GM19395 (cell line): ENCODE results near the gene SGCB.
"Not testable (repeated sequence)": the region's sequence is repeated elsewhere in the genome, so short reads cannot be mapped to it uniquely, and the experiment has no call there.

Source experiments
- ATAC-seq: cut with Tn5 transposase; IDR thresholded peaks from one replicate; pipeline ENCODE4 v1.9.1; 2021; ENCODE audit warnings: mild to moderate bottlenecking, moderate library complexity; ENCODE audit not compliant: unreplicated experiment

SGCB gene, protein sequence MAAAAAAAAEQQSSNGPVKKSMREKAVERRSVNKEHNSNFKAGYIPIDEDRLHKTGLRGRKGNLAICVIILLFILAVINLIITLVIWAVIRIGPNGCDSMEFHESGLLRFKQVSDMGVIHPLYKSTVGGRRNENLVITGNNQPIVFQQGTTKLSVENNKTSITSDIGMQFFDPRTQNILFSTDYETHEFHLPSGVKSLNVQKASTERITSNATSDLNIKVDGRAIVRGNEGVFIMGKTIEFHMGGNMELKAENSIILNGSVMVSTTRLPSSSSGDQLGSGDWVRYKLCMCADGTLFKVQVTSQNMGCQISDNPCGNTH

DNA sequence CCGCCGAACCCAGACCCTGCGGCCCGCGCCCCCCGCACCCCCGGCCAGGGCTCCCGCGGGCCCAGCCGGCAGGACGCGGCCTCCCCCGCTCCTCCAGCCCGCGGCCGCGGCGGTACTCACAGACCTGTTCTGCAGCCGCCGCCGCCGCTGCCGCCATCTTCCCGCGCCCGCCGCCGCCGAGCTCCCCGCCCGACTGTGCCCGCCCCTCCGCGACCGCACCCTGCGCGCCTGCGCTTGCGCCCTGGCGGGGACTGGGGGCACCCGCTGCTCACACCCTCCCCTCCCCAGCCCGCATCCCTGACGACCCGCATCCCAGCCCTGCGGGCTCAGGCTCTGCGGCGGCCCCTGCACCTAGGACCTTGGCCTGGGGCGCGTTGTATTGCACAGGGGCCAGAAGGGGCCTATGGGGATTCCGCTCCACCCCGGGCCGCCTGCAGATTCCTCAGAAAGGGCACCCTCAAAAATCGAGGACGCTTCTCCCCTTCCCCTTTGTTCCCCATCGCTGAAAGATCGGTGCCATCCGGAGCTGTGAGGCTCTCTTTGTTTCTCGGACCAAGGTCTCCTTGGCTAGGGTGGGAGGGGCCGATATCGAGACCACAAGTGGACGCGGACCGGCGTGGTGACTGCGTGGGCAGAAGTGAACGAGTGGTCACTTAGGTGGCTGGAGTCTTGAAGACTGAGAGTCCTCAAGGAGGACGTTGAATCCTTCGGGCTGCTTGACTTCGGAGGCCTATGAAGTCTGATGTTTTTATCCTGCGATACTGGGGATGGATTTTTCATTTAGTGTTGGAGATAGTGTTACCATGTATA, at the start of gene SGCB:
Gene SGCB (minus strand): TSS at position 197 of the 810 bp plus-strand sequence. CDS start 40 bp downstream, at position 157.
- ATAC-seq: peak; percentile 90

- not testable (repeated sequence) for ATAC-seq
Observed at GRCh38 chr4:52086425-52086824, 48.3 kb upstream of the SGCB start.

DNA sequence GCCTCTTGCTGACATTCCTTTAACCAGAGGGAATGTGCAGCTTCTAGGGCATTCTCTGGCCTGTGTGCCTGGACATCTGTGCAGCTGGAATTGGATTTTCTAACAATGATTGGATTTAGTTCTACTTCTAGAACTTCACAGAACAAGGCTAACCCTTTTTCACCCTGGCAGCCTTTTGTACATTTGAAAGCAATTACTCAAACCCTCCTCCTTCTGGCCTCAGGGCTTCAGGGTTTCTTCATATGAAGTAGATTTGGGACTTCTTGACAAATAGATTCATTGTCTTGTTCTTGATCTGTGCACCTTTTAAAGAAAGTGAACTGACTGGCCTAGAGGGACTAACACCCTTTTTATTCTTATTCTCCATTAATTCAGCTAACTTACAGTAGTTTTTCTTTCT, 43.1 kb upstream of the SGCB start:
- no peak for ATAC-seq

GRCh38 chr4:52079659-52080058, 41.6 kb upstream of the SGCB start:
- no peak for ATAC-seq

GRCh38 chr4:52076731-52077130, 38.6 kb upstream of the SGCB start:
- ATAC-seq: no peak

GRCh38 chr4:52071791-52072546, 33.9 kb upstream of the SGCB start:
- no peak for ATAC-seq

GRCh38 chr4:52069571-52069970, 31.5 kb upstream of the SGCB start:
- ATAC-seq: no peak

- ATAC-seq: no peak
Observed at GRCh38 chr4:52059372-52059771, 21.3 kb upstream of the SGCB start.

GRCh38 chr4:52058275-52058674, 20.2 kb upstream of the SGCB start:
- no peak for ATAC-seq

- no peak for ATAC-seq
Observed at GRCh38 chr4:52057196-52057595, 19.1 kb upstream of the SGCB start.

- ATAC-seq: no peak
Observed at GRCh38 chr4:52054254-52054653, 16.2 kb upstream of the SGCB start.

DNA sequence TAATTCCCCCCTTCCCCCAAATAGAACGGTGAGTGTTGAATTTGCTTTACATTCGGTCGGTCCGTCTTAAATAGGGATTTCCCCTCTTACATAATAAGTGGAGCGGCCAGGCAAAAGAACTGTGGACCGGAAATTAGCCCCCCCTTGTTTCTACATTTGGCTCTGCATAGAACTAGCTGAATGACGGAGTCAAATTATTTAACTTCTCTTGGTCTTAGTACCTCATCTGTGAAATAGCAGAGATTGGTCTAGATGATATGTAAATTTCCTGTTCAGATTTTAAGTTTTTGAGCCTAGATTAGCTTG, 14.3 kb upstream of the SGCB start:
- peak; percentile 61 for ATAC-seq

- peak; percentile 75 for ATAC-seq
Observed at GRCh38 chr4:52051615-52052474, 13.7 kb upstream of the SGCB start.

- peak; percentile 39 for ATAC-seq
Observed at GRCh38 chr4:52051213-52051614, 13.1 kb upstream of the SGCB start, which contains the start of gene SPATA18. Gene SPATA18 (plus strand): TSS chr4:52051304. CDS start chr4:52051705, 401 bp downstream.

- ATAC-seq: no peak
Observed at GRCh38 chr4:52049266-52049665, 11.2 kb upstream of the SGCB start.

DNA sequence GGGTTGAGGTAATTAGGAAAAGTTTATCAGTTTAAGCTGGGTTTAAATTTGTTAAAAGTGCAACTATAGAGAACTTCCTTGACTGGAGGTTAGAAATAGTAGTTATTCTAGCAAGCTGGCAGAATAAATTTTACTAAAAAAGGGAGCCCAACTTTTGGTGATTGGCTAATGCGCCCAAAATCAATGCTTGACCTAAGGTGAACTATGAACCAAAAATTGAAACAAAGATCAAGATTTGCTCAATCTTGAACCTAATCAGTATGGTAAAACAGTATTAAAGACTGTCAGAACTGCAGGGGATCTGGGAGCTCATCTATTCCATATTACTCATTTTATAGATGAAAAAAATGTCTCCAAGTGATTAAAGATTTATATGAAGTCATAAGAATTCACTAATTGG, 6.9 kb upstream of the SGCB start:
- no peak for ATAC-seq

- ATAC-seq: peak; percentile 65
Observed at GRCh38 chr4:52037689-52038102, 403 bp downstream of the SGCB start.

DNA sequence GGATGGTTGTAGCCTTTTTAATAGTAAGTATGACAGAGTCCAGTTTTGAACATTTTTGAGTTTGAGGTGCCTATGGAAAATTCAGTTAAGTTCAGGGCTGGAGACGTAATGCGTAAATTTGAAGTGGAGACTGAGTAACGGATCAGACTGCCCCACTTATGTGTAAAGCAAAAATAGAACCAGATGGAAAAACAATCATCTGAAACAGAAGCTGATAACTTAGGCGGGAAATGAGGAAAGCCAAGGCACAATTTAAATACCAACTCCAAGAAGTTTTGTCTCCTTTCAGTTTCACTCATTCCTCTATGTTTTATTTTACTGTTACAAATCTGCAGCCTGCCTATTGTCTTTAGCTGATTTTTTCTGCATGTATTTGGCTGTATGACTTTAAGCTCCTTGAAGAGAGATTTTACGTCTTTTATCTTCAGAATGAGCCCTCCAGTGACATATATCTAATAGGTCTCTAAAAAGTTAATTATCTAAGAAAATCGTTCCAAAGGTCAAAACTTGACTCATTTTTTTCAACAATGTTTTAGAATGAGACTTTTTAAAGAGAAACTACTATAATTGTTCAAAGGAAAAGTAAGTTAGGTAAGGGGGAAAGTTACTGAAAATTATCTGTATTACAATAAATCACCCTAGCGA, 1.1 kb downstream of the SGCB start:
- no peak for ATAC-seq

DNA sequence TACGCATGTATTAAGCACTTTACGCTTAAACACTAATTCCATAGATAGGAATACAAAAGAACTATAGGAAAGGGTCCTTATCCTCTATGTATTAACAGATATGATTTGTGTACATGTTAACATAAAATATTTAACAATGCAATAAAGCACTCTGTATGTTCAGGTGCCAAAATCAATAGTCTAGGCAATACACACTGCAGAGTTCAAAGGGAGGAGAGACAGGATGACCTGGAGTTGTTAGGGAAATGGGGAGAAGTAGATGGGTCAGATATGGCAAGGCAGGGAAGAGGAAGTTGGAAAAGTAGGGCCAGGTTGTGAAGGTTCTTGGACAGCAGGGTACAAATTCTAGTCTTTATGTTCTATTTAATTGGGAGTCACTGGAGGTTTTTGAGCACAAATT, 2.9 kb downstream of the SGCB start:
- ATAC-seq: no peak

DNA sequence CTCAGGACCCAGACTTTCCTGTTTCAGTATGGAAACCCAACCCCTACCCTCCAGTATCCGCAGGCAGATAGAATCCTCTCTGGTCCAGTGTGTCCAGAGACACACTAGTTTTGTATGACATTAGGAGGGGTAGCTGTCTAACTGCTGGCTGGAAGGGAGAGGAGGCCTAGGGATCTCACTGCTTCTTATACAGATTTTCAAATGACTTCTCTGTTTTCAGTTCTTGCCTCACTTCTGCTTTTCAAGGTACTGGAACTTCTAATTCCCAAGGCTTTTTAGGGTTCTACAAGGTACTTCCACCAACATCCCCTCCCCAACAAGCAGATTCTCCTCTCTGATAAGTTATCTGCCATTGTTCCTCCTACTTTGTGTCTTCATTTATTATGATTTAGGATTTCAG, 6.1 kb downstream of the SGCB start:
- no peak for ATAC-seq
